Neural cell (in vitro differentiated cells): ENCODE data around the gene SPP1. TPM values are rescaled to one million over a fixed set of nuclear protein-coding genes. Genes with fewer than 3 reads are reported as not detected.

Source experiments
- H2AFZ ChIP-seq: fragments of 200-600, 300-800 bp; sonication (generic), shearing (Covaris generic); 2 replicates; pipeline ENCODE4 v1.6.0; 2014; ENCODE audit warnings: low read depth, mild to moderate bottlenecking, antibody characterized with exemption, low read length, moderate library complexity
- H3F3A ChIP-seq: fragments of 200-600 bp; shearing (Covaris generic); 2 replicates; pipeline ENCODE4 v1.6.1; 2016; ENCODE audit warnings: mild to moderate bottlenecking, moderate library complexity, mixed read lengths, antibody characterized with exemption, low read length; ENCODE audit not compliant: insufficient read depth, poor library complexity, severe bottlenecking
- H3K27ac ChIP-seq: fragments of 200-600, 300-800 bp; sonication (generic), shearing (Covaris generic); 2 replicates; pipeline ENCODE4 v1.5.1; 2014; ENCODE audit warnings: mild to moderate bottlenecking, low read length, moderate library complexity
- H3K27me3 ChIP-seq: fragments of 300-800, 200-600 bp; sonication (generic), shearing (Covaris generic); 2 replicates; pipeline ENCODE4 v1.6.0; 2014; ENCODE audit warnings: mild to moderate bottlenecking, low read depth, low read length, moderate library complexity; ENCODE audit not compliant: insufficient read depth
- H3K36me3 ChIP-seq: fragments of 300-800, 200-600 bp; sonication (generic), shearing (Covaris generic); 2 replicates; pipeline ENCODE4 v1.5.1; 2014; ENCODE audit warnings: mild to moderate bottlenecking, antibody characterized with exemption, low read length, moderate library complexity; ENCODE audit not compliant: insufficient read depth
- H3K4me2 ChIP-seq: fragments of 300-800, 200-600 bp; sonication (generic), shearing (Covaris generic); 2 replicates; pipeline ENCODE4 v1.6.0; 2014; ENCODE audit warnings: mild to moderate bottlenecking, low read length
- H3K4me3 ChIP-seq: fragments of 300-800, 200-600 bp; sonication (generic), shearing (Covaris generic); 2 replicates; pipeline ENCODE4 v1.5.1; 2014; ENCODE audit warnings: mild to moderate bottlenecking, low read length, moderate library complexity
- H3K79me2 ChIP-seq: fragments of 200-600 bp; shearing (Covaris generic); replicated peaks from 2 replicates; pipeline ENCODE4 v1.6.0; 2014; ENCODE audit warnings: mild to moderate bottlenecking, low read length, moderate library complexity; ENCODE audit not compliant: insufficient read depth
- H3K9ac ChIP-seq: fragments of 300-800, 200-600 bp; sonication (generic), shearing (Covaris generic); 2 replicates; pipeline ENCODE4 v1.6.1; 2016; ENCODE audit warnings: mild to moderate bottlenecking, low read length, mixed read lengths
- H3K9me2 ChIP-seq: fragments of 200-600 bp; shearing (Covaris generic); 2 replicates; pipeline ENCODE4 v1.6.1; 2016; ENCODE audit warnings: mild to moderate bottlenecking, low read length, mixed read lengths; ENCODE audit not compliant: insufficient read depth
- H3K9me3 ChIP-seq: fragments of 200-600, 300-800 bp; sonication (generic), shearing (Covaris generic); 2 replicates; pipeline ENCODE4 v1.6.1; 2016; ENCODE audit warnings: mild to moderate bottlenecking, mixed run types, low read length, moderate library complexity, mixed read lengths
- H4K20me1 ChIP-seq: fragments of 200-600 bp; shearing (Covaris generic); 2 replicates; pipeline ENCODE4 v1.6.1; 2016; ENCODE audit warnings: mild to moderate bottlenecking, mixed run types; ENCODE audit not compliant: insufficient read depth
- EP300 ChIP-seq: fragments of 450-650 bp; conservative IDR thresholded peaks from 2 replicates; pipeline ENCODE4 v1.6.1; 2014; ENCODE audit warnings: antibody characterized with exemption, mild to moderate bottlenecking, moderate library complexity; ENCODE audit not compliant: poor library complexity, severe bottlenecking
- EZH2 ChIP-seq: fragments of 200-600, 300-800 bp; shearing (Covaris generic), sonication (generic); IDR thresholded peaks from 2 replicates; pipeline ENCODE4 v1.6.1; 2014; ENCODE audit warnings: antibody characterized with exemption, low read length, borderline replicate concordance, mild to moderate bottlenecking; ENCODE audit not compliant: insufficient read depth, poor library complexity, severe bottlenecking
- MXI1 ChIP-seq: fragments of 450-650 bp; conservative IDR thresholded peaks from 2 replicates; pipeline ENCODE4 v1.6.1; 2014; ENCODE audit warnings: antibody characterized with exemption, mild to moderate bottlenecking; ENCODE audit not compliant: poor library complexity, severe bottlenecking
- POLR2AphosphoS5 ChIP-seq: IDR thresholded peaks from 2 replicates; pipeline ENCODE4 v1.6.1; 2012
- RAD21 ChIP-seq: fragments of 450-650 bp; conservative IDR thresholded peaks from 2 replicates; pipeline ENCODE4 v1.6.1; 2014; ENCODE audit warnings: antibody characterized with exemption, mild to moderate bottlenecking, moderate library complexity
- SMC3 ChIP-seq: fragments of 450-650 bp; conservative IDR thresholded peaks from 2 replicates; pipeline ENCODE4 v1.6.1; 2014; ENCODE audit warnings: antibody characterized with exemption, mild to moderate bottlenecking, moderate library complexity; ENCODE audit not compliant: poor library complexity
- TAF1 ChIP-seq: IDR thresholded peaks from 2 replicates; pipeline ENCODE4 v1.6.1; 2012; ENCODE audit warnings: low read depth
- polyA plus RNA-seq: library from polyadenylated mRNA; depleted of rRNA; stranded (reverse); fragments of >200 nt; gene quantifications from 2 replicates; pipeline ENCODE4 v1.2.3, GENCODE V29; 2014
- TF ChIP-seq, protein P1 (sequence below): fragments of 450-650 bp; IDR thresholded peaks from 2 replicates; pipeline ENCODE4 v1.5.1; 2014; ENCODE audit warnings: antibody characterized with exemption, mild to moderate bottlenecking, moderate library complexity; ENCODE audit not compliant: poor library complexity, severe bottlenecking
- TF ChIP-seq, protein P2 (sequence below): IDR thresholded peaks from 2 replicates; pipeline ENCODE4 v1.6.1; 2012; ENCODE audit warnings: borderline replicate concordance

Gene SPP1
- polyA plus RNA-seq, 1 donor from 2014 or later: 0.35 TPM

- no peaks in the 10 kb centered on the region for H3K36me3 ChIP-seq
- H3F3A ChIP-seq: no peaks in the 10 kb centered on the region
- no peak overlapping the region for H3K4me2 ChIP-seq
- no peaks in the 10 kb centered on the region for H3K9me2 ChIP-seq
- no peak overlapping the region for H3K4me3 ChIP-seq
- no peaks in the 10 kb centered on the region for H3K9me3 ChIP-seq
- no peaks in the 10 kb centered on the region for H3K27me3 ChIP-seq
- H3K9ac ChIP-seq: no peak overlapping the region
- no peak overlapping the region for H3K27ac ChIP-seq
- no peaks in the 10 kb centered on the region for H3K79me2 ChIP-seq
- no peak overlapping the region for H2AFZ ChIP-seq
- no peaks in the 10 kb centered on the region for H4K20me1 ChIP-seq
- TF ChIP-seq, protein P1, sequence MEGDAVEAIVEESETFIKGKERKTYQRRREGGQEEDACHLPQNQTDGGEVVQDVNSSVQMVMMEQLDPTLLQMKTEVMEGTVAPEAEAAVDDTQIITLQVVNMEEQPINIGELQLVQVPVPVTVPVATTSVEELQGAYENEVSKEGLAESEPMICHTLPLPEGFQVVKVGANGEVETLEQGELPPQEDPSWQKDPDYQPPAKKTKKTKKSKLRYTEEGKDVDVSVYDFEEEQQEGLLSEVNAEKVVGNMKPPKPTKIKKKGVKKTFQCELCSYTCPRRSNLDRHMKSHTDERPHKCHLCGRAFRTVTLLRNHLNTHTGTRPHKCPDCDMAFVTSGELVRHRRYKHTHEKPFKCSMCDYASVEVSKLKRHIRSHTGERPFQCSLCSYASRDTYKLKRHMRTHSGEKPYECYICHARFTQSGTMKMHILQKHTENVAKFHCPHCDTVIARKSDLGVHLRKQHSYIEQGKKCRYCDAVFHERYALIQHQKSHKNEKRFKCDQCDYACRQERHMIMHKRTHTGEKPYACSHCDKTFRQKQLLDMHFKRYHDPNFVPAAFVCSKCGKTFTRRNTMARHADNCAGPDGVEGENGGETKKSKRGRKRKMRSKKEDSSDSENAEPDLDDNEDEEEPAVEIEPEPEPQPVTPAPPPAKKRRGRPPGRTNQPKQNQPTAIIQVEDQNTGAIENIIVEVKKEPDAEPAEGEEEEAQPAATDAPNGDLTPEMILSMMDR: no peak
- TF ChIP-seq TAF1: no peak
- TF ChIP-seq, protein P2, sequence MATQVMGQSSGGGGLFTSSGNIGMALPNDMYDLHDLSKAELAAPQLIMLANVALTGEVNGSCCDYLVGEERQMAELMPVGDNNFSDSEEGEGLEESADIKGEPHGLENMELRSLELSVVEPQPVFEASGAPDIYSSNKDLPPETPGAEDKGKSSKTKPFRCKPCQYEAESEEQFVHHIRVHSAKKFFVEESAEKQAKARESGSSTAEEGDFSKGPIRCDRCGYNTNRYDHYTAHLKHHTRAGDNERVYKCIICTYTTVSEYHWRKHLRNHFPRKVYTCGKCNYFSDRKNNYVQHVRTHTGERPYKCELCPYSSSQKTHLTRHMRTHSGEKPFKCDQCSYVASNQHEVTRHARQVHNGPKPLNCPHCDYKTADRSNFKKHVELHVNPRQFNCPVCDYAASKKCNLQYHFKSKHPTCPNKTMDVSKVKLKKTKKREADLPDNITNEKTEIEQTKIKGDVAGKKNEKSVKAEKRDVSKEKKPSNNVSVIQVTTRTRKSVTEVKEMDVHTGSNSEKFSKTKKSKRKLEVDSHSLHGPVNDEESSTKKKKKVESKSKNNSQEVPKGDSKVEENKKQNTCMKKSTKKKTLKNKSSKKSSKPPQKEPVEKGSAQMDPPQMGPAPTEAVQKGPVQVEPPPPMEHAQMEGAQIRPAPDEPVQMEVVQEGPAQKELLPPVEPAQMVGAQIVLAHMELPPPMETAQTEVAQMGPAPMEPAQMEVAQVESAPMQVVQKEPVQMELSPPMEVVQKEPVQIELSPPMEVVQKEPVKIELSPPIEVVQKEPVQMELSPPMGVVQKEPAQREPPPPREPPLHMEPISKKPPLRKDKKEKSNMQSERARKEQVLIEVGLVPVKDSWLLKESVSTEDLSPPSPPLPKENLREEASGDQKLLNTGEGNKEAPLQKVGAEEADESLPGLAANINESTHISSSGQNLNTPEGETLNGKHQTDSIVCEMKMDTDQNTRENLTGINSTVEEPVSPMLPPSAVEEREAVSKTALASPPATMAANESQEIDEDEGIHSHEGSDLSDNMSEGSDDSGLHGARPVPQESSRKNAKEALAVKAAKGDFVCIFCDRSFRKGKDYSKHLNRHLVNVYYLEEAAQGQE: no peak
- TF ChIP-seq MXI1: no peak
- TF ChIP-seq EZH2: no peak
- TF ChIP-seq RAD21: no peak
- no peak for TF ChIP-seq SMC3
- no peak for TF ChIP-seq EP300
- TF ChIP-seq POLR2AphosphoS5: no peak
These were observed 8.3 kb upstream of the SPP1 start for GRCh38 chr4:87967193-87967592.

- Histone ChIP-seq H3K4me3 (no peak overlapping the region), H3K9me3 (no peaks in the 10 kb centered on the region), H3K27ac (no peak overlapping the region), H3K9ac (no peak overlapping the region), H4K20me1 (no peaks in the 10 kb centered on the region), H2AFZ (no peak overlapping the region), H3K27me3 (no peaks in the 10 kb centered on the region), H3K79me2 (no peaks in the 10 kb centered on the region), H3K9me2 (no peaks in the 10 kb centered on the region), H3K4me2 (no peak overlapping the region), H3K36me3 (no peaks in the 10 kb centered on the region), H3F3A (no peaks in the 10 kb centered on the region)
- TF ChIP-seq POLR2AphosphoS5: no peak
These were observed 5.4 kb upstream of the SPP1 start for GRCh38 chr4:87970121-87970520.

- Histone ChIP-seq H3F3A (no peaks in the 10 kb centered on the region), H3K4me3 (no peak overlapping the region), H3K9me3 (no peaks in the 10 kb centered on the region), H3K27ac (no peak overlapping the region), H3K9ac (no peak overlapping the region), H3K9me2 (no peaks in the 10 kb centered on the region), H2AFZ (no peak overlapping the region), H3K4me2 (no peak overlapping the region), H3K36me3 (no peaks in the 10 kb centered on the region), H3K79me2 (no peaks in the 10 kb centered on the region), H3K27me3 (no peaks in the 10 kb centered on the region), H4K20me1 (no peaks in the 10 kb centered on the region)
- TF ChIP-seq POLR2AphosphoS5: no peak
- TF ChIP-seq MXI1: no peak
These were observed 3.6 kb upstream of the SPP1 start for GRCh38 chr4:87971866-87972265.
